Endothelial cell of umbilical vein (primary cell): ENCODE data around the gene MTMR3. TPM values are rescaled to one million over a fixed set of nuclear protein-coding genes. Genes with fewer than 3 reads are reported as not detected.

ENCODE experiments used
- BruUV-seq: library from RNA; stranded (reverse); fragments of 400-500 nt; replicated peaks from 2 replicates; lab custom pipeline; 2021; lab: Mats Ljungman, UMichigan
- CTCF ChIA-PET: fragments of 300-600, 350-600 bp; sonication (Branson Sonifier 250); formaldehyde crosslinking; loops from one replicate; lab custom pipeline; 2021; ENCODE audit warnings: antibody characterized with exemption, inconsistent platforms; lab: Charles Lee
- POLR2A ChIA-PET: fragments of 300-600, 350-600 bp; sonication (Branson Sonifier 250); formaldehyde crosslinking; loops from one replicate; lab custom pipeline; 2021; ENCODE audit warnings: antibody characterized with exemption, inconsistent platforms; lab: Charles Lee
- DNase-seq: peaks from one replicate; pipeline ENCODE4 v3.0.0-alpha.2; 2011; ENCODE audit warnings: low read depth, low spot score
- FAIRE-seq: peaks from 2 replicates; lab custom pipeline; 2011; peaks lifted over from hg19 to GRCh38; lab: Jason Lieb, UNC
- H2AFZ ChIP-seq: 2 replicates; pipeline ENCODE4 v1.6.0; 2012; ENCODE audit warnings: low read depth, low read length, control low read depth, inconsistent platforms
- H3K27ac ChIP-seq: 2 replicates; pipeline ENCODE4 v1.5.1; 2011; ENCODE audit warnings: low read depth, mild to moderate bottlenecking, control low read depth, low read length, moderate library complexity; ENCODE audit not compliant: insufficient read depth
- H3K27me3 ChIP-seq, 2 experiments: 2 replicates each; pipeline versions ENCODE4 v1.6.0 to v1.6.1; 2011; ENCODE audit warnings: low read length in 2 of 2, mixed read lengths in 1 of 2; ENCODE audit not compliant: control insufficient read depth in 2 of 2, insufficient read depth in 2 of 2
- H3K36me3 ChIP-seq, 2 experiments: 2 replicates in 1 of 2; 3 replicates in 1 of 2; pipeline ENCODE4 v1.5.1; 2011; ENCODE audit warnings: low read length in 2 of 2, mild to moderate bottlenecking in 1 of 2, moderate library complexity in 1 of 2; ENCODE audit not compliant: control insufficient read depth in 2 of 2, insufficient read depth in 2 of 2; ENCODE audit errors: extremely low read depth in 1 of 2
- H3K4me1 ChIP-seq: 3 replicates; pipeline ENCODE4 v1.5.1; 2011; ENCODE audit warnings: mild to moderate bottlenecking, low read length; ENCODE audit not compliant: control insufficient read depth, insufficient read depth; ENCODE audit errors: extremely low read depth
- H3K4me2 ChIP-seq: 2 replicates; pipeline ENCODE4 v1.6.1; 2011; ENCODE audit warnings: low read length, control low read depth, mixed read lengths; ENCODE audit not compliant: insufficient read depth
- H3K4me3 ChIP-seq, 3 experiments: fragments of 200-600 bp in 1 of 3; sonication (generic), shearing (Covaris generic) in 1 of 3; replicated peaks in 1 of 3; 2 replicates each; pipeline ENCODE4 v1.5.1; 2011 to 2016; ENCODE audit warnings: control low read depth in 3 of 3, low read length in 3 of 3, mild to moderate bottlenecking in 2 of 3, inconsistent platforms in 1 of 3, low read depth in 1 of 3, moderate library complexity in 1 of 3; ENCODE audit not compliant: insufficient read depth in 1 of 3
- H3K79me2 ChIP-seq: 2 replicates; pipeline ENCODE4 v1.6.0; 2012; ENCODE audit warnings: low read length, inconsistent platforms; ENCODE audit not compliant: control insufficient read depth, insufficient read depth
- H3K9ac ChIP-seq: replicated peaks from 2 replicates; pipeline ENCODE3; 2011; ENCODE audit warnings: low read length, control low read depth; ENCODE audit not compliant: insufficient read depth; ENCODE audit errors: extremely low read depth
- H3K9me1 ChIP-seq: replicated peaks from 3 replicates; pipeline ENCODE4 v1.6.0; 2011; ENCODE audit warnings: mild to moderate bottlenecking, low read length; ENCODE audit not compliant: control insufficient read depth, insufficient read depth; ENCODE audit errors: extremely low read depth
- H3K9me3 ChIP-seq: replicated peaks from 2 replicates; pipeline ENCODE4 v1.5.1; 2012; ENCODE audit warnings: low read length, inconsistent platforms; ENCODE audit not compliant: control insufficient read depth, insufficient read depth
- H4K20me1 ChIP-seq: replicated peaks from 2 replicates; pipeline ENCODE3; 2011; ENCODE audit warnings: mild to moderate bottlenecking, low read length; ENCODE audit not compliant: control insufficient read depth, insufficient read depth; ENCODE audit errors: extremely low read depth
- EZH2 ChIP-seq: IDR thresholded peaks from 2 replicates; pipeline ENCODE4 v1.6.1; 2012; ENCODE audit warnings: borderline replicate concordance, low read depth, mild to moderate bottlenecking, moderate library complexity, low read length, inconsistent platforms; ENCODE audit not compliant: severe bottlenecking
- FOS ChIP-seq: IDR thresholded peaks from 2 replicates; pipeline ENCODE4 v1.6.1; 2011; ENCODE audit warnings: mild to moderate bottlenecking, low read length, moderate library complexity, borderline replicate concordance; ENCODE audit not compliant: insufficient read depth
- GATA2 ChIP-seq: IDR thresholded peaks from 2 replicates; pipeline ENCODE4 v1.7.0; 2011; ENCODE audit warnings: low read depth, mild to moderate bottlenecking, moderate library complexity, mixed read lengths, low read length; ENCODE audit not compliant: insufficient read length, insufficient read depth
- JUN ChIP-seq: IDR thresholded peaks from 2 replicates; pipeline ENCODE4 v1.6.1; 2011; ENCODE audit warnings: borderline replicate concordance, low read depth; ENCODE audit not compliant: insufficient read length, insufficient read depth
- MYC ChIP-seq: IDR thresholded peaks from one replicate; pipeline ENCODE4 v1.6.1; 2011; ENCODE audit warnings: mild to moderate bottlenecking, low read depth, low read length
- POLR2A ChIP-seq: IDR thresholded peaks from 2 replicates; pipeline ENCODE4 v1.6.1; 2012; ENCODE audit warnings: low read depth, mild to moderate bottlenecking, control low read depth, low read length
- POLR2AphosphoS5 ChIP-seq: IDR thresholded peaks from 2 replicates; pipeline ENCODE4 v1.6.1; 2012; ENCODE audit warnings: low read depth, mild to moderate bottlenecking, control low read depth, low read length, moderate library complexity; ENCODE audit not compliant: insufficient read depth
- dilution Hi-C: fragments of 300-500 bp; cut with MboI; formaldehyde crosslinking; loops from one replicate; pipeline ENCODE4 v1.15.0; 2019; ENCODE audit warnings: low sequenced_read_pairs; ENCODE audit not compliant: extremely low pct_ligation_motif_present
- intact Hi-C: fragments of 100-400 bp; cut with micrococcal nuclease; formaldehyde crosslinking; loops from one replicate; pipeline ENCODE4 v1.10.0; 2022
- polyA plus RNA-seq, 4 experiments: library from polyadenylated mRNA; depleted of rRNA in 3 of 4; stranded (reverse) in 3 of 4; unstranded in 1 of 4; fragments of >200 nt; gene quantifications; 2 replicates each; pipeline versions ENCODE4 v1.2.1 to v1.2.3, GENCODE V29; 2011 to 2012; ENCODE audit warnings: missing spikeins in 1 of 4
- total RNA-seq: library from RNA; stranded (reverse); gene quantifications from 2 replicates; pipeline ENCODE4 v1.2.3, GENCODE V29; 2021
- TF ChIP-seq, protein P1 (sequence below): IDR thresholded peaks from 2 replicates; pipeline ENCODE4 v1.6.1; 2011; ENCODE audit not compliant: insufficient read depth, insufficient read length
- TF ChIP-seq, protein P2 (sequence below), 2 donors: IDR thresholded peaks; 1 replicate in 1 of 2; 2 replicates in 1 of 2; pipeline ENCODE4 v1.5.1; 2011; ENCODE audit warnings: low read length in 2 of 2, mild to moderate bottlenecking in 2 of 2, moderate library complexity in 2 of 2, control low read depth in 1 of 2, inconsistent platforms in 1 of 2, low read depth in 1 of 2; ENCODE audit not compliant: insufficient read depth in 1 of 2; ENCODE audit errors: extremely low read depth in 1 of 2

Gene MTMR3
- total and polyA plus RNA-seq, 2 donors (not counting 3 experiments of a cell fraction or from before 2014, with no cell fraction given): 30.1 to 36.5 TPM

GRCh38 chr22:29848111-29848510 is 34.9 kb upstream of the MTMR3 start:
- dilution Hi-C loops: no loop called here
- H2AFZ ChIP-seq: no peak overlapping the region

More at GRCh38 chr22:29848111-29848510, 34.9 kb upstream of the MTMR3 start:
- H3K4me2 ChIP-seq: no peak overlapping the region
- H3K9me1 ChIP-seq: no peaks in the 10 kb centered on the region
- no peaks in the 10 kb centered on the region for H4K20me1 ChIP-seq
- intact Hi-C loops: no loop called here
- CTCF ChIA-PET: interaction anchor here (0.7 to 2.2 kb wide), 2 partner anchors 11 to 157 kb away, joined by 3 to 10 read pairs; no protein-coding TSS in a partner anchor
- H3K9ac ChIP-seq: no peak overlapping the region
- POLR2A ChIA-PET: no interaction called here
- TF ChIP-seq, protein P1, sequence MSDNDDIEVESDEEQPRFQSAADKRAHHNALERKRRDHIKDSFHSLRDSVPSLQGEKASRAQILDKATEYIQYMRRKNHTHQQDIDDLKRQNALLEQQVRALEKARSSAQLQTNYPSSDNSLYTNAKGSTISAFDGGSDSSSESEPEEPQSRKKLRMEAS: no peak
- no peak for TF ChIP-seq POLR2AphosphoS5
- no peak for TF ChIP-seq GATA2
- TF ChIP-seq POLR2A: no peak
- TF ChIP-seq EZH2: no peak
- no peak for TF ChIP-seq FOS
- TF ChIP-seq MYC: no peak
- no peak for TF ChIP-seq JUN
- TF ChIP-seq, protein P2, sequence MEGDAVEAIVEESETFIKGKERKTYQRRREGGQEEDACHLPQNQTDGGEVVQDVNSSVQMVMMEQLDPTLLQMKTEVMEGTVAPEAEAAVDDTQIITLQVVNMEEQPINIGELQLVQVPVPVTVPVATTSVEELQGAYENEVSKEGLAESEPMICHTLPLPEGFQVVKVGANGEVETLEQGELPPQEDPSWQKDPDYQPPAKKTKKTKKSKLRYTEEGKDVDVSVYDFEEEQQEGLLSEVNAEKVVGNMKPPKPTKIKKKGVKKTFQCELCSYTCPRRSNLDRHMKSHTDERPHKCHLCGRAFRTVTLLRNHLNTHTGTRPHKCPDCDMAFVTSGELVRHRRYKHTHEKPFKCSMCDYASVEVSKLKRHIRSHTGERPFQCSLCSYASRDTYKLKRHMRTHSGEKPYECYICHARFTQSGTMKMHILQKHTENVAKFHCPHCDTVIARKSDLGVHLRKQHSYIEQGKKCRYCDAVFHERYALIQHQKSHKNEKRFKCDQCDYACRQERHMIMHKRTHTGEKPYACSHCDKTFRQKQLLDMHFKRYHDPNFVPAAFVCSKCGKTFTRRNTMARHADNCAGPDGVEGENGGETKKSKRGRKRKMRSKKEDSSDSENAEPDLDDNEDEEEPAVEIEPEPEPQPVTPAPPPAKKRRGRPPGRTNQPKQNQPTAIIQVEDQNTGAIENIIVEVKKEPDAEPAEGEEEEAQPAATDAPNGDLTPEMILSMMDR (IDR thresholded peaks at IDR 0.05; ENCODE audit: extremely low read depth in 1 of 2, insufficient read depth in 1 of 2, low read depth in 1 of 2, low read length in 2 of 2): no peak
- no peak overlapping the region for H3K27ac ChIP-seq
- DNase-seq (no peak), FAIRE-seq (no peak)
- no TSS peak for BruUV-seq
- H3K27me3 ChIP-seq: peaks cover 0 to 5% of the 10 kb centered on the region in 2 experiments
- H3K4me1 ChIP-seq: no peaks in the 10 kb centered on the region
- no peaks in the 10 kb centered on the region for H3K36me3 ChIP-seq
- no peaks in the 10 kb centered on the region for H3K79me2 ChIP-seq
- no peaks in the 10 kb centered on the region for H3K9me3 ChIP-seq
- no peak overlapping the region for H3K4me3 ChIP-seq
